GM11168 (cell line): ENCODE measurements around the gene PCCA.
"Not testable (repeated sequence)": the region's sequence is repeated elsewhere in the genome, so short reads cannot be mapped to it uniquely, and the experiment has no call there.

Source experiments
- in situ Hi-C: fragments of 300-500 bp; cut with MboI; formaldehyde crosslinking; loops from one replicate; pipeline ENCODE4 v1.12.0; 2022; ENCODE audit warnings: low sequenced_read_pairs; ENCODE audit not compliant: unreplicated experiment

The PCCA gene

GRCh38 chr13:100290165-100290801 lies 201.4 kb downstream of the PCCA start:
- in situ Hi-C loops = no loop called here

- in situ Hi-C loops = no loop called here
Measured at GRCh38 chr13:100291624-100292023, 202.7 kb downstream of the PCCA start.

- in situ Hi-C loops = no loop called here
Measured at GRCh38 chr13:100297413-100297812, 208.5 kb downstream of the PCCA start.

GRCh38 chr13:100298116-100298681 lies 209.3 kb downstream of the PCCA start:
- in situ Hi-C loops = no loop called here

GRCh38 chr13:100298691-100299090 lies 209.8 kb downstream of the PCCA start:
- in situ Hi-C loops = no loop called here

- in situ Hi-C loops = no loop called here
Measured at GRCh38 chr13:100300243-100300642, 211.3 kb downstream of the PCCA start.

GRCh38 chr13:100300708-100301107 lies 211.8 kb downstream of the PCCA start:
- in situ Hi-C loops = no loop called here

- in situ Hi-C loops = no loop called here
Measured at GRCh38 chr13:100301418-100301817, 212.5 kb downstream of the PCCA start.

GRCh38 chr13:100302391-100302790 lies 213.5 kb downstream of the PCCA start:
- in situ Hi-C loops = no loop called here

GRCh38 chr13:100304229-100304628 lies 215.3 kb downstream of the PCCA start:
- in situ Hi-C loops = no loop called here

GRCh38 chr13:100305398-100305797 lies 216.5 kb downstream of the PCCA start:
- in situ Hi-C loops = no loop called here

- in situ Hi-C loops = no loop called here
Measured at GRCh38 chr13:100306030-100306429, 217.1 kb downstream of the PCCA start.

GRCh38 chr13:100306434-100306999 lies 217.6 kb downstream of the PCCA start:
- in situ Hi-C loops = no loop called here

- in situ Hi-C loops = no loop called here
Measured at GRCh38 chr13:100314132-100314910, 225.4 kb downstream of the PCCA start.

GRCh38 chr13:100315522-100315921 lies 226.6 kb downstream of the PCCA start:
- in situ Hi-C loops = no loop called here

GRCh38 chr13:100318473-100318872 lies 229.6 kb downstream of the PCCA start:
- in situ Hi-C loops = not testable (repeated sequence)

- in situ Hi-C loops = no loop called here
Measured at GRCh38 chr13:100323937-100324336, 235.0 kb downstream of the PCCA start.

- in situ Hi-C loops = no loop called here
Measured at GRCh38 chr13:100330662-100331061, 241.8 kb downstream of the PCCA start.

GRCh38 chr13:100333141-100333540 lies 244.2 kb downstream of the PCCA start:
- in situ Hi-C loops = no loop called here

- in situ Hi-C loops = no loop called here
Measured at GRCh38 chr13:100334214-100334613, 245.3 kb downstream of the PCCA start.
